Glutamatergic neuron (in vitro differentiated cells): ENCODE results near the gene CDH15. TPM values are rescaled to one million over a fixed set of nuclear protein-coding genes. Genes with fewer than 3 reads are reported as not detected.

Source experiments
- DNase-seq: peaks from one replicate; pipeline ENCODE4 v3.0.0; 2022
- H3K27ac Mint-ChIP-seq: one replicate; pipeline ENCODE4 v1.8.0; 2020; ENCODE audit warnings: mild to moderate bottlenecking, mixed read lengths, inconsistent platforms; ENCODE audit not compliant: unreplicated experiment
- H3K27me3 Mint-ChIP-seq: one replicate; pipeline ENCODE4 v1.8.0; 2020; ENCODE audit warnings: mild to moderate bottlenecking, moderate library complexity, mixed read lengths, inconsistent platforms; ENCODE audit not compliant: unreplicated experiment
- H3K36me3 Mint-ChIP-seq: one replicate; pipeline ENCODE4 v1.8.0; 2020; ENCODE audit warnings: mild to moderate bottlenecking, mixed read lengths, inconsistent platforms; ENCODE audit not compliant: unreplicated experiment
- H3K4me1 Mint-ChIP-seq: one replicate; pipeline ENCODE4 v1.8.0; 2020; ENCODE audit warnings: mild to moderate bottlenecking, low read depth, mixed read lengths, inconsistent platforms; ENCODE audit not compliant: unreplicated experiment
- H3K4me3 Mint-ChIP-seq: one replicate; pipeline ENCODE4 v1.8.0; 2020; ENCODE audit warnings: mild to moderate bottlenecking, mixed read lengths, inconsistent platforms; ENCODE audit not compliant: unreplicated experiment
- H3K9me3 Mint-ChIP-seq: one replicate; pipeline ENCODE4 v1.8.0; 2020; ENCODE audit warnings: mild to moderate bottlenecking, moderate library complexity, mixed read lengths, inconsistent platforms; ENCODE audit not compliant: unreplicated experiment
- total RNA-seq: library from RNA; stranded (reverse); fragmentation: NEBNext Ultra II Directional; extraction: Animal tissue kit (Norgen Biotek cat#: 25700); gene quantifications from one replicate; pipeline ENCODE4 v1.2.1, GENCODE V29; 2021; ENCODE audit not compliant: unreplicated experiment
- TF ChIP-seq, protein P1 (sequence below): fragments of 200-600 bp; sonication (generic); IDR thresholded peaks from one replicate; pipeline ENCODE4 v1.5.0; 2021; ENCODE audit not compliant: partially characterized antibody, unreplicated experiment

Gene CDH15
- total RNA-seq, 1 donor from 2014 or later: 12.6 TPM

DNA sequence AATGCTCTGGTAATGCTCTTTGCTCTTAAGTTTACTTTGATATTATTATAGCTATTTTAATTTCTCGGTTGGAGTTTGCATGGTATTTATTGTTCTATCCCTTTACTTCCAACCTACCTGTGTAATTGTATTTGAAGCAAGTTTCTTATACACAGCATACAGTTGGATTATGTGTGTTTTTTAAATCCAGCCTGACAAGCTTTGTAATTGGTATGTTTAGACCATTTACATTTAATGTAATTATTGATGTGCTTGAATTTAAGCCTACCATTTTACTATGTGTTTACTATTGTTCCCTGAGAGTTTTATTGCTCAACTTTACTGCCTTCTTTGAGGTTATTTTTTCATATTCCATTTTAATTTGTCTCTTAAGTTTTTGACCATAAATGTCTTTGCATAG lies 42.2 kb upstream of the CDH15 start:
- Mint-ChIP-seq H3K4me1 (peaks cover 8% of the 10 kb centered on the region), H3K9me3 (peaks cover 2% of the 10 kb centered on the region), H3K27ac (no peak overlapping the region), H3K4me3 (no peak overlapping the region), H3K36me3 (peaks cover 28% of the 10 kb centered on the region), H3K27me3 (peaks cover 2% of the 10 kb centered on the region)
- TF ChIP-seq, protein P1, sequence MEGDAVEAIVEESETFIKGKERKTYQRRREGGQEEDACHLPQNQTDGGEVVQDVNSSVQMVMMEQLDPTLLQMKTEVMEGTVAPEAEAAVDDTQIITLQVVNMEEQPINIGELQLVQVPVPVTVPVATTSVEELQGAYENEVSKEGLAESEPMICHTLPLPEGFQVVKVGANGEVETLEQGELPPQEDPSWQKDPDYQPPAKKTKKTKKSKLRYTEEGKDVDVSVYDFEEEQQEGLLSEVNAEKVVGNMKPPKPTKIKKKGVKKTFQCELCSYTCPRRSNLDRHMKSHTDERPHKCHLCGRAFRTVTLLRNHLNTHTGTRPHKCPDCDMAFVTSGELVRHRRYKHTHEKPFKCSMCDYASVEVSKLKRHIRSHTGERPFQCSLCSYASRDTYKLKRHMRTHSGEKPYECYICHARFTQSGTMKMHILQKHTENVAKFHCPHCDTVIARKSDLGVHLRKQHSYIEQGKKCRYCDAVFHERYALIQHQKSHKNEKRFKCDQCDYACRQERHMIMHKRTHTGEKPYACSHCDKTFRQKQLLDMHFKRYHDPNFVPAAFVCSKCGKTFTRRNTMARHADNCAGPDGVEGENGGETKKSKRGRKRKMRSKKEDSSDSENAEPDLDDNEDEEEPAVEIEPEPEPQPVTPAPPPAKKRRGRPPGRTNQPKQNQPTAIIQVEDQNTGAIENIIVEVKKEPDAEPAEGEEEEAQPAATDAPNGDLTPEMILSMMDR: no peak
- DNase-seq: no peak

- Mint-ChIP-seq H3K27ac (no peak overlapping the region), H3K36me3 (peaks cover 26% of the 10 kb centered on the region), H3K4me1 (peaks cover 12% of the 10 kb centered on the region), H3K27me3 (peaks cover 2% of the 10 kb centered on the region), H3K9me3 (peaks cover 2% of the 10 kb centered on the region), H3K4me3 (no peak overlapping the region)
- no peak for DNase-seq
- TF ChIP-seq, protein P1: no peak
Measured at GRCh38 chr16:89130448-89130847, 41.1 kb upstream of the CDH15 start.

DNA sequence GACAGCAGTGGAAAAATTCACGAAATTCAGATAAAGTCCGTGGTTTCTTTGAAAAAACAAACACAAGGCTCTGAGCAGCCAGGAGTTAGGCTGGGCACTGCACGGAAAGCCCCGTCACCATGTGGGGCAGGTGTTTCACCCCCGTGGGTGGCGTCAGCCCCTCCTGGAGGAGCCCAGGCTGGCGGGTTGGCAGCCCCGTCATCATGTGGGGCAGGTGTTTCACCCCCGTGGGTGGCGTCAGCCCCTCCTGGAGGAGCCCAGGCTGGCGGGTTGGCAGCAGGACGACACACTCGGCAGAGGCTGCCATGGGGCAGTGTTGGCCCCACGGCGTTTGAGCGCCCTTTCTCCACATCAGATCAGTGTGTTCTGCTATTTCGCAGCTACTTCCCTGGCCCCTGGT lies 39.8 kb upstream of the CDH15 start:
- H3K36me3 Mint-ChIP-seq: peaks cover 19% of the 10 kb centered on the region
- no peak overlapping the region for H3K4me3 Mint-ChIP-seq
- H3K27ac Mint-ChIP-seq: peak overlapping the region; percentile 66
- H3K4me1 Mint-ChIP-seq: peaks cover 16% of the 10 kb centered on the region
- H3K9me3 Mint-ChIP-seq: peaks cover 7% of the 10 kb centered on the region
- peaks cover 2% of the 10 kb centered on the region for H3K27me3 Mint-ChIP-seq
- DNase-seq: no peak
- TF ChIP-seq, protein P1: no peak

DNA sequence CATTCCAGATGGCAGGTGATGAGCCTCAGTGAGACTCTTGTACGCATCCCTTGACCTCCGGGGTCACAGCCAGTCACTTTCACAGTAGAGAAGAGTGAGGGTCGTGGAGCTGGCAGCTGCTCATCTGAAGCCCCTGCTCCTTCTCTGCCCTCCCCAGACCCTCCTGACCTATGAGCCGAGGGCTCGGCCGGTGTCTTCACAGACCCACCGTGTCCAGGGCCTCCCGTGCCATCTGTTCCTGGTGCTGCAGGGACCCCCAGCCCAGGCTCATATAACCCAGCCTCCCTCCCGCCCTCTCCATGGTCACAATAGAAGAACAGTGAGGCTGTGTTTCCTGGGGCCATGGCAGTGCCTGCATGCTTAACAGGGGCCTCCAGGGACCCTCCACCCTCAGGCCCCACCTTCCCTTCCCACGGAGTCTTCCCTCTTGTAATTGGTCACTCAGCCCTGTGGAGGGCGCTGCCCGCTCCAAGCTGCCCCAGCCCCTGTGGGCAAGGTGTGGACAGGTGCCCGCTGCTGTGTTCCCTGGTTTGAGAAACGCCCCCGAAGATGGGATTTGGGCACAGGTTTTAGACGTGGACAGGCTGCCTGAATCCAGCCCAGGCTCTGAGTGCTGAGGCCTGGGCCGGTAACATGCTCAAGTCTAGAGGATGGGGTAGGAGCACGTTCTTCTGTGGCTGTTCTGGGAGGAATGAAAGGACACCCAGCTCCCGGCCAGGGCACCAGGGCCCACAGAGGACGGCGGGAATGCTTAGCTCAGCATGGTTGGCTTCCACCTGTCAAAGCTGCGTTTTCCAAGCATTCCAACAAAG lies 39.1 kb upstream of the CDH15 start:
- peaks cover 16% of the 10 kb centered on the region for H3K4me1 Mint-ChIP-seq
- peaks cover 7% of the 10 kb centered on the region for H3K9me3 Mint-ChIP-seq
- DNase-seq: peak; percentile 26
- TF ChIP-seq, protein P1: peak; percentile 31
- H3K36me3 Mint-ChIP-seq: peaks cover 19% of the 10 kb centered on the region
- peak overlapping the region; percentile 66 for H3K27ac Mint-ChIP-seq
- H3K27me3 Mint-ChIP-seq: peaks cover 2% of the 10 kb centered on the region
- no peak overlapping the region for H3K4me3 Mint-ChIP-seq

DNA sequence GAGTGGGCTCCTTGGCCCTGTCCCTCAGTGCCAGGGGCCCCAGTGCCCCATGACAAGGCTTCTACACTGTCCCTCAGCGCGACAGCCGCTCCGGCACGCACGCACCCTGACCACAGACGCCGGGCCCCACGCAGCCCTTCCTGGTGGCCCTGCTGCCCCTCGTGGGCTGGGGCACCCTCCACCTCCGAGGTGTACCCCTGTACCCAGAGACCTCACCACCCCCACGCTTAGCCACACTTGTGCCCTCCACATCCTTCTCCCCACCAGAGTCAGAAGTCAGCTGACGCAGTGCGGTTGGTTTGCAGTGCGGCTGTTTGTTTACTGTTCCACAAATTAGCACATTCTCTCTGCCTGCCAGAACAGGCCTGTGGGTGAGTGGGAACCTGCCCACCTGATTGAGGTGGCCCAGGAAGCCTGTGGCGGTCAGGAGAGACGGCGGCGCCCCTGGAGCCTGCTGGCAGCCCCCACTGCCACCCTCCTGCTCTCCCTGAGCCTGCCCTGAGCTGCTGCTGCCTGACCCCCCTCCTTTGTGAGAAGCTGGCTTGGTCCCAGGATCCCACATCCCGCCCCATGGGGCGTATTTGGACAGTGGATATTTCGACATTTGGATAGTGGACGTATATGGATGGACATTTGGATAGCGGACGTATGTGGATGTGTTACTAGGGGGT lies 38.0 kb upstream of the CDH15 start:
- Mint-ChIP-seq H3K27me3 (peaks cover 2% of the 10 kb centered on the region), H3K4me1 (peaks cover 16% of the 10 kb centered on the region), H3K36me3 (peaks cover 19% of the 10 kb centered on the region), H3K27ac (no peak overlapping the region), H3K9me3 (peaks cover 7% of the 10 kb centered on the region), H3K4me3 (no peak overlapping the region)
- peak; percentile 7 for DNase-seq
- TF ChIP-seq, protein P1: no peak
